ENCODE results near the gene DIP2C. TPM values are rescaled to one million over a fixed set of nuclear protein-coding genes. Genes with fewer than 3 reads are reported as not detected.
"Not testable (repeated sequence)": the region's sequence is repeated elsewhere in the genome, so short reads cannot be mapped to it uniquely, and the experiment has no call there.

The DIP2C gene
- total RNA-seq, 2 donors from 2014 or later: 12.3 to 41.8 TPM

DNA sequence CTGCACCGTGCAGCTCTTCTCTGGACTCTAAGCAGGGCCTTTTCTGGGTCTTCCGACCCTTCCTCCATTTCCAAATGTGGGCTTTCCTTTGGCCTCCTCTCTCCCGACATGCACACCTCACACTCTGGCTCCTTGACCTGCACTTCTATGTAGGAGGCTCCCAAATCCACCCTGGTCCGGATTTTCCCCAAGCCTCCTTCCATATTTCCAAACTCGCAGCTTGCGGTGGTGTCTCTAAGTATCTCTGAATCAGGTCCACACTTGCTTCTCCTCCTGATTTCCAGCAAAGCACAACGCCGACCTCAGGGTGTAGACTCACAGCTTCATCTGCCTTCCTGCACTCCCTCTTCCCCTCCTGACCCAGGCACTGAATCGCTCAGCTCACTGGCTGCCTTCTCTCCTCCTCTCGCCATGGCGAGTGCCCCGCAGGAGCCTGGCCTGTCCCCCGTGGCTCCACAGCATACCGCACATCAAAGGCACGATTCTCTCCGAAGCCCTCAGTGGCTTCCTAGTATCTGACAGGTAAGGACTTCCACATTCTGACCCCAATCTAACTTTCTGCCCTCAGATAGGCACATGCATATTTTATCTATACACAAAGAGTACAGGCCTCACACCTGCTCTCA is 27.8 kb downstream of the DIP2C start:
- DNase-seq (ENCODE audit: low spot score): no peak
- TF ChIP-seq POLR2AphosphoS5 (IDR thresholded peaks at IDR 0.05) (no peak), POLR2A (IDR thresholded peaks at IDR 0.05) (no peak)
- TF ChIP-seq, protein P1, sequence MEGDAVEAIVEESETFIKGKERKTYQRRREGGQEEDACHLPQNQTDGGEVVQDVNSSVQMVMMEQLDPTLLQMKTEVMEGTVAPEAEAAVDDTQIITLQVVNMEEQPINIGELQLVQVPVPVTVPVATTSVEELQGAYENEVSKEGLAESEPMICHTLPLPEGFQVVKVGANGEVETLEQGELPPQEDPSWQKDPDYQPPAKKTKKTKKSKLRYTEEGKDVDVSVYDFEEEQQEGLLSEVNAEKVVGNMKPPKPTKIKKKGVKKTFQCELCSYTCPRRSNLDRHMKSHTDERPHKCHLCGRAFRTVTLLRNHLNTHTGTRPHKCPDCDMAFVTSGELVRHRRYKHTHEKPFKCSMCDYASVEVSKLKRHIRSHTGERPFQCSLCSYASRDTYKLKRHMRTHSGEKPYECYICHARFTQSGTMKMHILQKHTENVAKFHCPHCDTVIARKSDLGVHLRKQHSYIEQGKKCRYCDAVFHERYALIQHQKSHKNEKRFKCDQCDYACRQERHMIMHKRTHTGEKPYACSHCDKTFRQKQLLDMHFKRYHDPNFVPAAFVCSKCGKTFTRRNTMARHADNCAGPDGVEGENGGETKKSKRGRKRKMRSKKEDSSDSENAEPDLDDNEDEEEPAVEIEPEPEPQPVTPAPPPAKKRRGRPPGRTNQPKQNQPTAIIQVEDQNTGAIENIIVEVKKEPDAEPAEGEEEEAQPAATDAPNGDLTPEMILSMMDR (IDR thresholded peaks at IDR 0.05): no peak
- H3K36me3 ChIP-seq: no peaks in the 10 kb centered on the region
- H3K27me3 ChIP-seq (replicated peaks; ENCODE audit: insufficient read depth): no peaks in the 10 kb centered on the region
- intact Hi-C loops (cut with DNase I): no loop called here
- H3K4me1 ChIP-seq (replicated peaks): peaks cover 4% of the 10 kb centered on the region
- H3K4me3 ChIP-seq: no peak overlapping the region
- peak overlapping the region in 1 of 2 donors; percentile 5 for H3K27ac ChIP-seq
- H3K9me3 ChIP-seq: no peaks in the 10 kb centered on the region
- WGBS: 88% methylated on average over 16 of the region's 16 CpGs

DNA sequence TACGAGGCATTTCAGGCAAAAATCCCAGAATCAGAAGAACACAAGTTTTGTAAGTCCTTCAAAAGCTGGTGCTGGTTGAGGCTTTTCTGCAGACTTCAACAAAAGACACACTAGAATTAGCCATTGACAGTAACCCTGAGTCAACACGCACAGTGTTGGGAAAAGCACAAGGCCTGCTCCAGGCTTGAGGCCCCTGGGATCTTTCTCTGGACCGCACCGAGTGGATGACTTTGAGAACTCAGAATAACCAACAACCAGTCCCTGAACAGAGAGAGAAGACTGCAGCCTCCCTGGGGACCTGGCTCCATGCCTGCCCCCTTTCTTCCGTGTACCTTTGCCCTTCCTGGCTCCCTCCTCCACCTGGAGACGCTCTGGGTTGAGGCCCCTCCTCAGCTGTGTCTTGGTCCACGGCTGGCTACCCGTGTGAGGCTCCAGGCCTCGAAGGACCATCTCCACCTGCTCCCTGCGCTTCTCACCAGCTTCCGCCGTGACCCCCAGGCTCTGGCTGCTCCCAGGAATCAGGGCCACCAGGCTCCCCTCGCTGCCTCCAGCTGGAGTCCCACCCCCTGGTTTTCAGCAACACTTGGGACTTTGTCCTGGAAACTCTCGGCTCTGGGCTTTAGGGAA is 28.4 kb downstream of the DIP2C start:
- TF ChIP-seq POLR2A (IDR thresholded peaks at IDR 0.05): no peak
- Histone ChIP-seq H3K4me1 (replicated peaks) (peaks cover 4% of the 10 kb centered on the region), H3K27ac (peak overlapping the region; percentile 5 to 58), H3K36me3 (no peaks in the 10 kb centered on the region), H3K27me3 (replicated peaks; ENCODE audit: insufficient read depth) (no peaks in the 10 kb centered on the region), H3K9me3 (no peaks in the 10 kb centered on the region), H3K4me3 (no peak overlapping the region)
- intact Hi-C loops (cut with DNase I): no loop called here
- 76% methylated on average over 14 of the region's 14 CpGs for WGBS
- no peak for DNase-seq (ENCODE audit: low spot score)

- Histone ChIP-seq H3K4me1 (replicated peaks) (peaks cover 4% of the 10 kb centered on the region), H3K27me3 (replicated peaks; ENCODE audit: insufficient read depth) (no peaks in the 10 kb centered on the region), H3K27ac (peak overlapping the region; percentile 23 to 58), H3K36me3 (no peaks in the 10 kb centered on the region), H3K4me3 (no peak overlapping the region), H3K9me3 (no peaks in the 10 kb centered on the region)
- intact Hi-C loops (cut with DNase I): no loop called here
- TF ChIP-seq, protein P1 (IDR thresholded peaks at IDR 0.05): no peak
- TF ChIP-seq POLR2A (IDR thresholded peaks at IDR 0.05) (no peak), POLR2AphosphoS5 (IDR thresholded peaks at IDR 0.05) (no peak)
- whole genome bisulfite sequencing: 66% methylated on average over 6 of the region's 6 CpGs
- no peak for DNase-seq (ENCODE audit: low spot score)
Measured at GRCh38 chr10:660413-660969, 29.0 kb downstream of the DIP2C start.

DNA sequence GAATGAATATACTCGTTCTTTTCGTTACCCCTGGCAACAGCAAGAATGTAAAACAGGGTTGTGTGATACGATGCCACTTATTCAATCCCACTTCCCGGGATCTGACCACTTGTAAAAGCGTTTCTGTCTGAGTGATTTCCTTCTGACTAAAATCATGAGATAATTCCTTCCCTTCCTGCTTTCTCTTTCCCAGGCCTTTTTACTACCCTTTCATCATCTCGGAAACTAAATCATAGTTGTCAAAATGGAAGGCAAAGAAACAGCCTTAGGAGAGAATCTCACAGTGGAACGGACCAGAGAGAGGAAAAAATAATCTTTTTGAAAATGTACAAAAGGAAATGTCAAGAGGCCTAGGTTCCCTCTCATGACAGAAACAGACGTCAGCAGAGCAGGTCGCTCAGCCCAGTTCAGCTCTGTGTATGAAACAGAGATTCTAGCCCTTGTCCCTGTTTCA is 29.8 kb downstream of the DIP2C start:
- Histone ChIP-seq H3K27ac (peak overlapping the region; percentile 23 to 58), H3K4me3 (no peak overlapping the region), H3K9me3 (no peaks in the 10 kb centered on the region), H3K4me1 (replicated peaks) (peaks cover 4% of the 10 kb centered on the region), H3K27me3 (replicated peaks; ENCODE audit: insufficient read depth) (no peaks in the 10 kb centered on the region), H3K36me3 (no peaks in the 10 kb centered on the region)
- WGBS: 20% methylated on average over 9 of the region's 9 CpGs
- intact Hi-C loops (cut with DNase I): no loop called here
- DNase-seq (ENCODE audit: low spot score): no peak
- TF ChIP-seq POLR2AphosphoS5 (IDR thresholded peaks at IDR 0.05) (peak; percentile 6), POLR2A (IDR thresholded peaks at IDR 0.05) (no peak)
- TF ChIP-seq, protein P1 (IDR thresholded peaks at IDR 0.05): no peak

DNA sequence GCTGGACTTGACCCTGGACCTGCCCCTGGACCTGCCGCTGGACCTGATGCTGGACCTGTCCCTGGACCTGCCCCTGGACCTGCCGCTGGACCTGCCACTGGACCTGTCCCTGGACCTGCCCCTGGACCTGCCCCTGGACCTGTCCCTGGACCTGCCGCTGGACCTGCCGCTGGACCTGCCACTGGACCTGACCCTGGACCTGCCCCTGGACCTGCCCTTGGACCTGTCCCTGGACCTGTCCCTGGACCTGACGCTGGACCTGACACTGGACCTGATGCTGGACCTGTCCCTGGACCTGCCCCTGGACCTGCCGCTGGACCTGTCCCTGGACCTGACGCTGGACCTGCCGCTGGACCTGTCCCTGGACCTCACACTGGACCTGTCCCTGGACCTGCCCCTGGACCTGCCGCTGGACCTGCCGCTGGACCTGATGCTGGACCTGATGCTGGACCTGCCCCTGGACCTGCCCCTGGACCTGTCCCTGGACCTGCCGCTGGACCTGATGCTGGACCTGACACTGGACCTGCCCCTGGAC is 31.6 kb downstream of the DIP2C start:
- H3K4me3 ChIP-seq; H3K36me3 ChIP-seq; H3K9me3 ChIP-seq; DNase-seq (ENCODE audit: low spot score); H3K27me3 ChIP-seq (replicated peaks; ENCODE audit: insufficient read depth); H3K4me1 ChIP-seq (replicated peaks); intact Hi-C loops (cut with DNase I); H3K27ac ChIP-seq: not testable (repeated sequence)
- 96% methylated on average over 8 of the region's 11 CpGs for WGBS

Measured in prostate gland (tissue), 2 donors.